ENCODE results near the gene MIOS. TPM values are rescaled to one million over a fixed set of nuclear protein-coding genes. Genes with fewer than 3 reads are reported as not detected.
"Not testable (repeated sequence)": the region's sequence is repeated elsewhere in the genome, so short reads cannot be mapped to it uniquely, and the experiment has no call there.

Gene MIOS
- polyA plus RNA-seq, 1 donor = 23.3 TPM

DNA sequence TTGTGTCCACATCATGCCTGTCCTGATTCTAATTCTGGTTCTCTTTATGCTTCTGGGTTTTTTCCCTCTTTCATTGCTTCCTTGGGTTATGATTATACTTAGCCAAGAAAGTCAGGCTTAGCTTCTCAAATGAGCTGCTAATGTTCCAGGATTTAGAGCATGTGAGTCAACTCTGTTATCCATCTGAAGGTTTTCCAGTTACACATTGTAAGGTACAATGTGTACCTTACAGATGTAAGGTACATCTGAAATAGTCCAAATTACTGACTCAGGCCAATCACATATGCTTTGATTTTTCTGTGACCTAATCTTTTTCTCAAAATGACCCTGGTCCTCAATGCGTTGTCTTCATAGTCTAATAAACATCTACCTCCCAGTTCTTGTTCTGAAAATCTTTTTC lies 13.3 kb upstream of the MIOS start:
- no peaks in the 10 kb centered on the region for H3K9me3 ChIP-seq (ENCODE audit: control insufficient read depth, low read depth, low read length)
- DNase-seq = no peak
- no peaks in the 10 kb centered on the region for H3K27me3 ChIP-seq (ENCODE audit: control insufficient read depth, insufficient read depth, low read length)
- no peak overlapping the region for H3K27ac ChIP-seq (ENCODE audit: low read length)
- no peaks in the 10 kb centered on the region for H3K36me3 ChIP-seq (ENCODE audit: control insufficient read depth, insufficient read depth, low read length)
- H3K4me1 ChIP-seq (ENCODE audit: control insufficient read depth, insufficient read depth, low read length) = no peaks in the 10 kb centered on the region
- no CpG with 5 or more reads among the region's 1 CpG for WGBS (ENCODE audit: insufficient coverage, low lambda C conversion rate)
- no peak overlapping the region for H3K4me3 ChIP-seq (ENCODE audit: low read length)

DNA sequence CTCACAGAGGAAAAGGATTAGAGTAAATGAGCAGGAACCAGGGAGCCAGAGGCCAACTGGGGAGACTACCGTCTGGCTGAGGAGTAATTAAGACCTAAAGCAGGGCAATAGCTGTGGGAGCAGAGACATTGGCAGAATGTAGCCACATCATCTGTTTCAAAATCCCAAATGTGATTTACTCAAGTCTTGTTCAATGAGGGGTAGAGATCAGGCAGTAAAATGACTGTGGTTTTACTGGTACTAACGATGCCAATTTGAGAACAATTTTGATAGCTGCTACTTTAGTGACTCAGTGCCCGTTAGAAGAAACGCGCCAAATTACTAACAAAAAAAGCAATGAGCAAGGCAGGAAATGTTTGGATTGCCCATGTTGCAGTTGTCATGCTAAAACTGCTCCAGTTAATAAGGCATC lies 12.7 kb upstream of the MIOS start:
- Histone ChIP-seq H3K4me1 (ENCODE audit: control insufficient read depth, insufficient read depth, low read length) (no peaks in the 10 kb centered on the region), H3K9me3 (ENCODE audit: control insufficient read depth, low read depth, low read length) (no peaks in the 10 kb centered on the region), H3K27me3 (ENCODE audit: control insufficient read depth, insufficient read depth, low read length) (no peaks in the 10 kb centered on the region), H3K27ac (ENCODE audit: low read length) (no peak overlapping the region), H3K36me3 (ENCODE audit: control insufficient read depth, insufficient read depth, low read length) (no peaks in the 10 kb centered on the region), H3K4me3 (ENCODE audit: low read length) (no peak overlapping the region)
- DNase-seq = no peak
- WGBS (ENCODE audit: insufficient coverage, low lambda C conversion rate) = 89% methylated on average over 4 of the region's 5 CpGs

DNA sequence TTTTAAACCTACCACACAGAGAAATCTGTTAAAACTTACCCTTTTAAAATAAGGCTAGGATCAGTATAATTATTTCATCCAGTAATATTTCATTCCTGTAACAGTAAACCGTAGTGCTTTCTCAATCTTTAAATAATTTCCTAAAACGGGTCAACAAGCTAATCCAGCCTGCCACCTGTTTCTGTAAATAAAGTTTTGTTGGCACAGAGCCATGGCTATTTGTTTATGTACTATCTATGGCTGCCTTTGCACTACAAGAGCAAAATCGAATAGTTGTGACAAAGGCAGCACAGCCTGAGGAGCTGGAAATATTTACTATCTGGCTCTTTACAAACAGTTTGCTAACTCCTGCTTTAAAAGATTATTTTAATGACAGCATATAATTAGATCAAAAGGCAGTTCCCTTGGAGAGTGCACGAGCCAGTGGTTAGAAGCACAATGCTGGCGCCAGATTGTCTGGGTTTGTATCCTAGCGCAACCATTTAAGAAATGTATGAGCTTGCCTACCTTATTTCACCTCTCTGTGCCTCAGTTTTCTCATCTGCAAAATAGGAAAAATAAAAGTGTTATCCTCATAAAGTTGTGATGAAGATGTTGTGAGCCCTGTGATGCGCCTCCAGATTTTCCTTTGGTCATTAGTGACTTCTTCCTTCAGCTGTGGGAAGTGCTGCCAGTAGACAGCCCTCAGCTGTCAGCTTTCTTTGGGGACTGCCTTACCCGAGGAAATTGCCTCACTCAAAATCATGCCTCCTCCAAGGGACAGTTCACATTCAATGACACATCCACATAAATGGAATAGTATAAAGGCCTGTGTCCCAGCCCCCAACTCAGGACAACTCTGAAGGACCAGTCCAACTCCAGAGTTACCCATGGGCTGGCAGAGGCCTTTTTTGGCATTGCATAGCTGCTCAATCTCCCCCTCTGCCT lies 11.8 kb upstream of the MIOS start:
- Histone ChIP-seq H3K27ac (ENCODE audit: low read length) (no peak overlapping the region), H3K27me3 (ENCODE audit: control insufficient read depth, insufficient read depth, low read length) (no peaks in the 10 kb centered on the region), H3K36me3 (ENCODE audit: control insufficient read depth, insufficient read depth, low read length) (no peaks in the 10 kb centered on the region), H3K4me1 (ENCODE audit: control insufficient read depth, insufficient read depth, low read length) (no peaks in the 10 kb centered on the region), H3K4me3 (ENCODE audit: low read length) (no peak overlapping the region), H3K9me3 (ENCODE audit: control insufficient read depth, low read depth, low read length) (no peaks in the 10 kb centered on the region)
- no CpG with 5 or more reads among the region's 8 CpGs for WGBS (ENCODE audit: insufficient coverage, low lambda C conversion rate)
- DNase-seq = no peak

DNA sequence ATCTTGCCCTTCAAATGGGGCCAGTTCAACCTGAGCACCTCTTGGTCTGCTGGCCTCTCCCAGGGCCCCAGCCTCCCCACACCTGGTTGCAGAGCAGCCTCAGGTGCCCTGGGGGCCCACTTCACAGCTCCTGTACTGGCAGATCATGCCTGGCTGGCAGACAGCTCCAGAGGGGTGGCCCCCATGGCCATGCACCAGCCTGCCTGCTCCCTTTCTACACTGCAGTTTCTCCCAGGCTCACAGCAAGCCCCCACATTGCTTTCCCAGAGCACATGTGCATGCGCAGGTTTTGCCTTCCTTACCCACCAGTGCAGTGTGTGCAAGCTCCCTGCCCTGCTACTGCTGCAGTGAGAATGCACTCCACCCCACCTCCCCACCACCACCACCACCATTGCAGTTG lies 9.8 kb upstream of the MIOS start:
- H3K4me3 ChIP-seq (ENCODE audit: low read length) = no peak overlapping the region
- WGBS (ENCODE audit: insufficient coverage, low lambda C conversion rate) = no CpG with 5 or more reads among the region's 1 CpG
- H3K4me1 ChIP-seq (ENCODE audit: control insufficient read depth, insufficient read depth, low read length) = no peaks in the 10 kb centered on the region
- H3K9me3 ChIP-seq (ENCODE audit: control insufficient read depth, low read depth, low read length) = no peaks in the 10 kb centered on the region
- H3K36me3 ChIP-seq (ENCODE audit: control insufficient read depth, insufficient read depth, low read length) = no peaks in the 10 kb centered on the region
- H3K27ac ChIP-seq (ENCODE audit: low read length) = no peak overlapping the region
- no peak for DNase-seq
- no peaks in the 10 kb centered on the region for H3K27me3 ChIP-seq (ENCODE audit: control insufficient read depth, insufficient read depth, low read length)

DNA sequence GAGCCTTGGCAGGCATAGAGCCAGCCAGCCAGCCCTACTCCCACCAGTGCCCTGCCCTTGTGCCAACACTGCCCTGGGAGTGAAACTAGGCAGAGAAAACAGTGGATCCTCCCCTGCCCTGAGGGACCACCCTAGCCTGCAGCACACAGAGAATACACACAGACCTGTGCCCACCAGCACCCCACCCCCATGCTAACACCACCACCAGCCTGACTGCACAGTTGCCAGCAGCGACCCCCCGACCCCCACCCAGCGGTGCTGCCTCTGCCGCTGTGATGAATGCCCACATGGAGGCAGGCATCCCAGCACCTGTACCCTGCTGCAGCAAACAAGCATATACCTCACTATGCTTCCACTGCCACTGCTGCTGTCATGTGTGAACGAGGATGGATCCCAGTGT lies 9.4 kb upstream of the MIOS start:
- H3K9me3 ChIP-seq (ENCODE audit: control insufficient read depth, low read depth, low read length) = no peaks in the 10 kb centered on the region
- DNase-seq = no peak
- H3K27me3 ChIP-seq (ENCODE audit: control insufficient read depth, insufficient read depth, low read length) = no peaks in the 10 kb centered on the region
- no peak overlapping the region for H3K4me3 ChIP-seq (ENCODE audit: low read length)
- no peaks in the 10 kb centered on the region for H3K4me1 ChIP-seq (ENCODE audit: control insufficient read depth, insufficient read depth, low read length)
- no CpG with 5 or more reads among the region's 5 CpGs for WGBS (ENCODE audit: insufficient coverage, low lambda C conversion rate)
- H3K27ac ChIP-seq (ENCODE audit: low read length) = no peak overlapping the region
- no peaks in the 10 kb centered on the region for H3K36me3 ChIP-seq (ENCODE audit: control insufficient read depth, insufficient read depth, low read length)

DNA sequence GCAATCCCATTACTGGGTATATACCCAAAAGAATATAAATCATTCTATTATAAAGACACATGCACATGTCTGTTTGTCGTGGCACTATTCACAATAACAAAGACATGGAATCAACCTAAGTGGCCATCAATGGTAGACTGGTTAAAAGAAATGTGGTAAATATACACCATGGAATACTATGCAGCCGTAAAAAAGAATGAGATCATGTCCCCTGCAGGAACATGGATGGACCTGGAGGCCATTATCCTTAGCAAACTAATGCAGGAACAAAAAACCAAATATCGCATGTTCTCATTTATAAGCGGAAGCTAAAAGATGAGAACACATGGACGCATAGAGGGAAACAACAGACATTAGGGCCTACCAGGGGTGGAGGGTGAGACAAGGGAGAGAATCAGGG lies 5.1 kb upstream of the MIOS start:
- 100% methylated on average over 2 of the region's 5 CpGs for WGBS (ENCODE audit: insufficient coverage, low lambda C conversion rate)
- H3K4me3 ChIP-seq (ENCODE audit: low read length); H3K9me3 ChIP-seq (ENCODE audit: control insufficient read depth, low read depth, low read length); H3K27ac ChIP-seq (ENCODE audit: low read length); H3K4me1 ChIP-seq (ENCODE audit: control insufficient read depth, insufficient read depth, low read length); H3K27me3 ChIP-seq (ENCODE audit: control insufficient read depth, insufficient read depth, low read length); H3K36me3 ChIP-seq (ENCODE audit: control insufficient read depth, insufficient read depth, low read length); DNase-seq: not testable (repeated sequence)

DNA sequence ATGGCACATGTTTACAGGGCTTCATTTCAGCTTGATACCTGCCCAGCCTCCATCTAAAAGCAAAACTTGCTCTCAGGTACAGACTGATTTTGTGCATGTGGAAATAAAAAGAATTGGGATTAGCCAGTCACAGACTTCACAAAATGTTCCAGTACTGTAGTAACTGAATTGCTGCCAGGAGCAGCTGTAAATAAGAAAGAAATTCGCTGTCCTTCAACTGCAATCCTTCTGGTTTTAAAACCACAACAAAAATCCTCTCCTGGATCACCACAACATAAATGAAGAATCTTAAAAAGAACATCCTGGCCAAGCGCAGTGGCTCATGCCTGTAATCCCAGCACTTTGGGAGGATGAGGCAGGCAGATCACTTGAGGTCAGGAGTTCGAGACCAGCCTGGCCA lies 3.9 kb upstream of the MIOS start:
- WGBS (ENCODE audit: insufficient coverage, low lambda C conversion rate) = no CpG with 5 or more reads among the region's 3 CpGs
- Histone ChIP-seq H3K36me3 (ENCODE audit: control insufficient read depth, insufficient read depth, low read length) (no peaks in the 10 kb centered on the region), H3K27ac (ENCODE audit: low read length) (no peak overlapping the region)

DNA sequence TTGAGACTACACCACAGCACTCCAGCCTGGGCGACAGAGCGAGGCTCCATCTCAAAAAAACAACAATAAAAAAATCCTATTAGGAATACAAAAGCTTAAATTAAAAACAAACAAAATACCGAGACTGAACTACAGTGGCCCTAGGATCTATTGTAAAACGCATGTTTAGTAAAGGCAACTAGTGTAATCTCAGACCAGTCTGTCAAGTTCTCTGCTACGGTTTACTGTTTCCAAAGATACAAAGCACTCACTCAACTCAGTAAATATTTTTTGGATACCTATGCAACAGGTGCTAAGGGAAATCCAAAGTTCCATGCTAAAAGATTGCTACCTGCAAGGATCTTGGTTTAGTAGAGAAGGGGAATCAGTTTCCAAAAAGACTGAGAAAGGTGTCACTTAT lies 3.4 kb upstream of the MIOS start:
- H3K27ac ChIP-seq (ENCODE audit: low read length) = no peak overlapping the region
- H3K36me3 ChIP-seq (ENCODE audit: control insufficient read depth, insufficient read depth, low read length) = no peaks in the 10 kb centered on the region
- H3K9me3 ChIP-seq (ENCODE audit: control insufficient read depth, low read depth, low read length) = no peaks in the 10 kb centered on the region
- H3K4me1 ChIP-seq (ENCODE audit: control insufficient read depth, insufficient read depth, low read length) = peaks cover 13% of the 10 kb centered on the region
- DNase-seq = no peak
- WGBS (ENCODE audit: insufficient coverage, low lambda C conversion rate) = 71% methylated on average over 3 of the region's 5 CpGs
- H3K27me3 ChIP-seq (ENCODE audit: control insufficient read depth, insufficient read depth, low read length) = no peaks in the 10 kb centered on the region
- H3K4me3 ChIP-seq (ENCODE audit: low read length) = no peak overlapping the region

More for the DNA sequence above, 3.9 kb upstream of the MIOS start:
- no peak for DNase-seq
- no peaks in the 10 kb centered on the region for H3K27me3 ChIP-seq (ENCODE audit: control insufficient read depth, insufficient read depth, low read length)
- H3K4me1 ChIP-seq (ENCODE audit: control insufficient read depth, insufficient read depth, low read length) = peaks cover 8% of the 10 kb centered on the region
- H3K9me3 ChIP-seq (ENCODE audit: control insufficient read depth, low read depth, low read length) = no peaks in the 10 kb centered on the region
- H3K4me3 ChIP-seq (ENCODE audit: low read length) = no peak overlapping the region

DNA sequence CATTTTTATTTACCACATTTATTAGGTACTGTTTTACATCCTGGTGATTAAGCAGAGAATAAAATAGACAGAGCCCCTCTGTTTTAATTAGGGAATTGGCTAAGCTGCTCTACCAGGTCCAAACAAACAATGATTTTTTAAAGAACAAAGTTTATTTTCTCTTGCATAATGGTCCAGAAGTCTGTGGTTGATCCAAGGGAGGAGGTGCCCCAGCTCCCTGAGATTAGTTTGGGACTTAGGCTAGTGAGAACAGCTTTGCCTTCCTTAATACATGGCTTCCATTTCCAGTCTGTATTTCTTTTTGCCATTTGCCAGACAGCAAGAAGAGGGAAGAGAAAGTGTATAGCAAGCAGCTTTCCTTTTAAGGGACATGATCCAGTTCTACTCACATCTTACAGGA lies 2.9 kb upstream of the MIOS start:
- Histone ChIP-seq H3K36me3 (ENCODE audit: control insufficient read depth, insufficient read depth, low read length) (no peaks in the 10 kb centered on the region), H3K4me1 (ENCODE audit: control insufficient read depth, insufficient read depth, low read length) (peaks cover 14% of the 10 kb centered on the region), H3K9me3 (ENCODE audit: control insufficient read depth, low read depth, low read length) (no peaks in the 10 kb centered on the region), H3K27me3 (ENCODE audit: control insufficient read depth, insufficient read depth, low read length) (no peaks in the 10 kb centered on the region), H3K27ac (ENCODE audit: low read length) (peak overlapping the region; percentile 47), H3K4me3 (ENCODE audit: low read length) (no peak overlapping the region)
- no peak for DNase-seq

DNA sequence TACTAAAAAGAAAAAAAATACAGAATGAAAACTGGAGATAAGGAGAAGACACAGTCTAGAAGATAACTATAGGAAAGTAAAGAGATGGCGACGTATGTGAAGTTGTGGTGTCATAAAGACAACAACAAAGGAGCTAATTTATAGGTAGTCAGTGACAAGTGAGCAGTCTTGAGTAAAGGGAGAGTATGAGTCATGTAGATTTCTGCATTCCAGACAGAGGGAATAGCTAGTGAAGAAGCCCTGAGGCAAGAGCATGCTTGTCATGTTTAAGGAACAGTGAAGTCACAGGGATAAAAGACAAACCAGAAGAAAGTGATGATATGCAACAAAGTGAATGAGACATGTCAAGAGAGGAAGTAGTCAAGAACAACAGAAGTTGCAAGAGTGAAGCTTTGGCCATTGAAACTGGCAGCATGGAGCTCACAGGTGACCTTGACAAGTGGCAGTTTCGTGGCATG lies 2.3 kb upstream of the MIOS start:
- Histone ChIP-seq H3K4me3 (ENCODE audit: low read length) (no peak overlapping the region), H3K36me3 (ENCODE audit: control insufficient read depth, insufficient read depth, low read length) (no peaks in the 10 kb centered on the region), H3K27ac (ENCODE audit: low read length) (peak overlapping the region; percentile 47), H3K4me1 (ENCODE audit: control insufficient read depth, insufficient read depth, low read length) (peaks cover 14% of the 10 kb centered on the region), H3K9me3 (ENCODE audit: control insufficient read depth, low read depth, low read length) (no peaks in the 10 kb centered on the region), H3K27me3 (ENCODE audit: control insufficient read depth, insufficient read depth, low read length) (no peaks in the 10 kb centered on the region)
- 67% methylated on average over 3 of the region's 3 CpGs for WGBS (ENCODE audit: insufficient coverage, low lambda C conversion rate)
- DNase-seq = peak; percentile 56 to 79

All from large intestine (tissue), 3 donors.